Left ventricle myocardium inferior (tissue), 1 donor: ENCODE measurements around the gene TNS2. TPM values are rescaled to one million over a fixed set of nuclear protein-coding genes. Genes with fewer than 3 reads are reported as not detected.
A peak's percentile ranks its signal among the peaks of the same experiment; 100 is the strongest.

Source experiments
- DNase-seq: peaks from one replicate; pipeline ENCODE4 v3.0.0-alpha.2; 2020
- H3K27ac ChIP-seq: fragments of 200-600 bp; replicated peaks from 2 replicates; pipeline ENCODE4 v1.8.0; 2021
- H3K27me3 ChIP-seq: fragments of 200-600 bp; 2 replicates; pipeline ENCODE4 v1.8.0; 2021; ENCODE audit warnings: low read depth
- H3K36me3 ChIP-seq: fragments of 200-600 bp; 2 replicates; pipeline ENCODE4 v1.8.0; 2021
- H3K4me1 ChIP-seq: fragments of 200-600 bp; 2 replicates; pipeline ENCODE4 v1.8.0; 2021
- H3K4me3 ChIP-seq: fragments of 200-600 bp; 2 replicates; pipeline ENCODE4 v1.8.0; 2021; ENCODE audit warnings: mild to moderate bottlenecking, moderate library complexity
- H3K9me3 ChIP-seq: fragments of 200-600 bp; replicated peaks from 2 replicates; pipeline ENCODE4 v1.8.0; 2021
- intact Hi-C: fragments of 100-400 bp; cut with micrococcal nuclease; formaldehyde crosslinking; loops from one replicate; pipeline ENCODE4 v1.11.0; 2022
- total RNA-seq: library from RNA; stranded (reverse); fragmentation: NEBNext Ultra II Directional; extraction: Animal tissue kit (Norgen Biotek cat#: 25700); gene quantifications from one replicate; pipeline ENCODE4 v1.2.1, GENCODE V29; 2021
- TF ChIP-seq, protein P1 (sequence below): fragments of 200-600 bp; IDR thresholded peaks from 2 replicates; pipeline ENCODE4 v1.8.0; 2021; ENCODE audit warnings: antibody characterized with exemption, mild to moderate bottlenecking, borderline replicate concordance
- donor health status: DM: no; HTN: yes; CAD: no; lungs with severe emphysema.

Gene TNS2
- total RNA-seq, 1 donor from 2014 or later, result 109 TPM

DNA sequence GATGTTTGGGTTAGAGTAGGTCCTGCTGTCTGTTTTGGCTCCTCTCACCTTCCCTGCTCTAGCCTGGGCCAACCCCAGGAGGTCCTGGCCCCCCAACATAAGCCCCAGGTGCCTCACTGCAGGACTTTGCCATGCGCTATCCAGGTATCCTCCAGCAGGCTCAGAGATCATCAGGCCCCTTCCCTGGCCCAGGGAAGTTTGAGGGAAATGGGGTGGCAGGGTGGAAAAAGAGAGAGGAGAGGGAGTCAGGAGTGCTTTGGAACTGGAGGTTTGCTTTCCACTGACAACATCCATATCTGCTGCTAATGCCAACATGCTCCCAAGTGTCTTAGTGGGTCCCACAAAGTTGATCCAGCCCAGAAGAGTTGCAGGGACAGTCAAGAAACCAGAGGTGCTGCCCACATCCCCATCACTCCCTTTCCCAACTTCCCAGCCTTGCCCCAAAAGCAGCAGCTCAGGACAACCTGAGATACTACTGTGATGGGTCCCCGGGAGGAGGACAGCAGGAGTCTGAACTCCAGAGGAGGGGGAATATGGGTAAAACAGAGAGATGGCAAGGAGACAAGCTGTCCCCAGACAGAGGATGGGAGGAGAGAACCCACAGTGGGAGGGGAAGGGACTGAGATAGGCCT, 677 bp downstream of the TNS2 start:
- intact Hi-C loops, result no loop called here

DNA sequence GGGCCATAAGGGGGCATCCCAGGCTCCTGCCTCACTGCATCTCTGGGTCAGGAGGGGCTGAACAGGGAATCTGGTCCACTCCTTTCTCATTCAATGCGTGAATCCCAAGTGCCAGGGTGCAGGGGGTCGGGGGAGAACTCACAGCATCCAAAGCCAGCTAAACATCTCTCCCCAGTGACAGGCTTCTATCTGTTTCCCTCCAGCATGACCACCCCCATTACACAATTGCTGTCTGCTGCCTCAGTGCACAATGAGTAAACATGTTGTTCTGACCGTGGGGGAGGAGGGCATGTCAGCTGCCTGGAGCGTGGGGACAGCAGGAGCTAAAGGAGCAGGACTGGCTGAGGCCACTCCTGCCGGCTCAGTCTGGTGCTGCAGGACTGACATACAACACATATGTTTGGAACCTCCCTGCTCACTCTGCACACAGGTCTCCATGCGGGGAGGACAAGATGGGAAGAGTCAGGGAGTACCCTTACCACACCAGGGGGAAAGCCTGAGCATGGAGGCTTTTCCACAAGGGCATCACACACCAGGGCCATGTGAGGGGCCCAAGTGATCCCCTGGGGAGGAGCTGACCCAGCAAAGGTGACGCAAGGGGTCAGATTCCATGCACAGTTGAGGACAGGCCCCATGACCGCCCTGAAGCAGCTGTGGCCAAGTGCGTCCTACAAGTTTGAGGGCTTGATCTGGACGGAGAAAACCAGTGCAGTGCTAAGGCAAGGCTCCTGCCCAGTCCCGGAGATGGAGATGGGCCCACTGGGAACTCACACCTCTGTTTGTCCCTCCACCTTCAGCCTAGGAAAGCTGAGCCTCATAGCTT, 1.4 kb downstream of the TNS2 start:
- Histone ChIP-seq H3K27ac (peak overlapping the region; percentile 100), H3K4me1 (peaks cover 94% of the 10 kb centered on the region), H3K9me3 (no peaks in the 10 kb centered on the region), H3K36me3 (peaks cover 27% of the 10 kb centered on the region), H3K27me3 (no peaks in the 10 kb centered on the region), H3K4me3 (peak overlapping the region; percentile 87)
- peak; percentile 83 for DNase-seq
- TF ChIP-seq, protein P1, sequence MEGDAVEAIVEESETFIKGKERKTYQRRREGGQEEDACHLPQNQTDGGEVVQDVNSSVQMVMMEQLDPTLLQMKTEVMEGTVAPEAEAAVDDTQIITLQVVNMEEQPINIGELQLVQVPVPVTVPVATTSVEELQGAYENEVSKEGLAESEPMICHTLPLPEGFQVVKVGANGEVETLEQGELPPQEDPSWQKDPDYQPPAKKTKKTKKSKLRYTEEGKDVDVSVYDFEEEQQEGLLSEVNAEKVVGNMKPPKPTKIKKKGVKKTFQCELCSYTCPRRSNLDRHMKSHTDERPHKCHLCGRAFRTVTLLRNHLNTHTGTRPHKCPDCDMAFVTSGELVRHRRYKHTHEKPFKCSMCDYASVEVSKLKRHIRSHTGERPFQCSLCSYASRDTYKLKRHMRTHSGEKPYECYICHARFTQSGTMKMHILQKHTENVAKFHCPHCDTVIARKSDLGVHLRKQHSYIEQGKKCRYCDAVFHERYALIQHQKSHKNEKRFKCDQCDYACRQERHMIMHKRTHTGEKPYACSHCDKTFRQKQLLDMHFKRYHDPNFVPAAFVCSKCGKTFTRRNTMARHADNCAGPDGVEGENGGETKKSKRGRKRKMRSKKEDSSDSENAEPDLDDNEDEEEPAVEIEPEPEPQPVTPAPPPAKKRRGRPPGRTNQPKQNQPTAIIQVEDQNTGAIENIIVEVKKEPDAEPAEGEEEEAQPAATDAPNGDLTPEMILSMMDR, result peak; percentile 57
- intact Hi-C loops, result no loop called here

More for the DNA sequence above, 677 bp downstream of the TNS2 start:
- Histone ChIP-seq H3K4me3 (peak overlapping the region; percentile 87), H3K4me1 (peaks cover 94% of the 10 kb centered on the region), H3K36me3 (peaks cover 20% of the 10 kb centered on the region), H3K27ac (peak overlapping the region; percentile 100), H3K9me3 (no peaks in the 10 kb centered on the region), H3K27me3 (no peaks in the 10 kb centered on the region)
- no peak for DNase-seq
- TF ChIP-seq, protein P1, result no peak

DNA sequence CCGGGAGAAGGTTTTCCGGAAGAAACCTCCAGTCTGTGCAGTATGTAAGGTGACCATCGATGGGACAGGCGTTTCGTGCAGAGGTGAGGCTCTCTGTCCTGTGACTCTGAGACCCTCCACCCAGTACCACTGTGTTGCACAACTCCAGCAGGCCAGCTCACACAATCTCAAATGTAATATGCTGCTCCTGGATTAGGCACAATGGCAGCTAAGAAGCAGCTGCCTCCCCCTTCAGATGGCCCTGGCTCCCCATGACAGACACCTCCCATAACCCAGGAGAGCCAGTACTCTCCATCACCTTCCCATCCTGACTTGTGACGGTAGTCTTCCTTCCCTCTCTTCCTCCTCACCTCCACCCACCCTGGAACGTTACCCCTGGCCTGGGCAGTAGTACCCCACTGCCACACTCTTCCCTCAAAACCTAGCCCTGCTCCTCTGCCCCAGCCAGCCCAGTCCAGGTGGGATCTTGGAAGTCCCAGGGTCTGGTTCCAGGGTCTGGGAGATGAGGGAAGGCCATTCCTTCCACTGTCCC, 2.1 kb downstream of the TNS2 start:
- no peaks in the 10 kb centered on the region for H3K27me3 ChIP-seq
- TF ChIP-seq, protein P1, result no peak
- H3K9me3 ChIP-seq, result no peaks in the 10 kb centered on the region
- intact Hi-C loops, result no loop called here
- H3K36me3 ChIP-seq, result peaks cover 34% of the 10 kb centered on the region
- no peak for DNase-seq
- H3K4me3 ChIP-seq, result peak overlapping the region; percentile 87
- H3K27ac ChIP-seq, result peak overlapping the region; percentile 100
- H3K4me1 ChIP-seq, result peaks cover 95% of the 10 kb centered on the region

DNA sequence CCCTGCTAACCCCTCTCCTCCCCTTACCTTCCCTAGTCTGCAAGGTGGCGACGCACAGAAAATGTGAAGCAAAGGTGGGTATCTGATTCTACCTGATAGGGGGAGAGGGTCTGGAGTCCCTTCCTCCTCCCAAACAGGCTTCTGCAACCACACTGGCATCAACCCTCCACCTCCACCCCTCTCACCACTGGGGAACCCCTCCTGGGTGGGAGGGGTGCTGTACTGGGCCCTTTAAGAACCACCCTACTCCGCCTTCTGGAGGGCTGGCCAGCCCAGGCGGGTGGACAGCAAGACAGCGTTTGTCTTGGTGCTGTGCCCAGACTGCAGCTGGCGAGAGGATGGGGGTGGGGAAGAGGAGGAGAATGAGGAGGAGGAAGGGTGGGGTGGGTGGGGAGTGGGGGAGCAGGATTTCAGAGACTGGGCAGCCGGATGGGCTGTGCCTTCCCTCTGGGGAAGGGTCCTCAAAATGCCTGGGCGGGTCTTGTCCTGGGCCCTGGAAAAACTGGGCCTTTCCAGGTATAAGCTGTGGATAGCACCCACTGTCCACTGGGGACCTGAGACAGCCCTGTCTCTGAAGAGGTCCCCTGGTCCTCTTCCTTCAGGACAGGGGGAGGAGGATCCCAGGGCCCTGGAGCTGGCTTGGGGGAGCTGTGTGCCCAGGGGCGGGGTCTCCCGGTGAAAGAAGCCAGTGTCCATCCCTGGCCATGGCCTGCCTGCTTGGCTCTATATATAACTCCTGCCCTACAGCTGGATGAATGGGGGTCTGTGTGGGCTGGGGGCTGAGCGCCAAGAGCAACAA, 2.8 kb downstream of the TNS2 start:
- Histone ChIP-seq H3K27me3 (no peaks in the 10 kb centered on the region), H3K4me1 (peaks cover 100% of the 10 kb centered on the region), H3K27ac (peak overlapping the region; percentile 100), H3K9me3 (no peaks in the 10 kb centered on the region), H3K36me3 (peaks cover 41% of the 10 kb centered on the region), H3K4me3 (peak overlapping the region; percentile 87)
- peak; percentile 95 for DNase-seq
- intact Hi-C loops, result no loop called here
- TF ChIP-seq, protein P1, result no peak
